SK-N-SH (cell line): ENCODE measurements around the gene ATP11C. TPM values are rescaled to one million over a fixed set of nuclear protein-coding genes. Genes with fewer than 3 reads are reported as not detected.

Source experiments
- CTCF ChIA-PET: fragments of 300-600, 350-600 bp; formaldehyde crosslinking; extraction: SDS; loops from one replicate; lab custom pipeline; 2021; lab: Yijun Ruan, JAX
- POLR2A ChIA-PET: fragments of 350-600 bp; sonication (Branson Sonifier 250); formaldehyde crosslinking; extraction: SDS; loops from one replicate; lab custom pipeline; 2020; ENCODE audit warnings: antibody characterized with exemption, inconsistent platforms; lab: Yijun Ruan, JAX
- DNase-seq: peaks from one replicate; pipeline ENCODE4 v3.0.0; 2012
- H2AFZ ChIP-seq: fragments of 200-600 bp; sonication (generic); 2 replicates; pipeline ENCODE4 v1.8.1; 2016; ENCODE audit warnings: antibody characterized with exemption, mild to moderate bottlenecking, low read depth
- H3F3A ChIP-seq: fragments of 200-600 bp; sonication (generic); replicated peaks from 2 replicates; pipeline ENCODE3; 2016; ENCODE audit warnings: antibody characterized with exemption, mild to moderate bottlenecking; ENCODE audit not compliant: insufficient read depth
- H3K27ac ChIP-seq, 2 experiments: fragments of 200-500 bp in 1 of 2; fragments of 200-600 bp in 1 of 2; sonication (Bioruptor generic) in 1 of 2; sonication (generic), shearing (Covaris generic) in 1 of 2; 2 replicates each; pipeline versions ENCODE4 v1.5.1 to v1.6.1; 2014 to 2016; ENCODE audit warnings: low read depth in 2 of 2, inconsistent platforms in 1 of 2, low read length in 1 of 2, mild to moderate bottlenecking in 1 of 2, mixed read lengths in 1 of 2
- H3K27me3 ChIP-seq: fragments of 200-600 bp; sonication (generic), shearing (Covaris generic); 2 replicates; pipeline ENCODE4 v1.6.1; 2016; ENCODE audit warnings: mixed run types; ENCODE audit not compliant: insufficient read depth
- H3K36me3 ChIP-seq, 2 experiments: fragments of 200-500 bp in 1 of 2; fragments of 200-600 bp in 1 of 2; sonication (Bioruptor generic) in 1 of 2; sonication (generic) in 1 of 2; replicated peaks in 1 of 2; 2 replicates each; pipeline versions ENCODE3 to v1.5.1; 2014 to 2016; ENCODE audit warnings: low read length in 1 of 2, mild to moderate bottlenecking in 1 of 2; ENCODE audit not compliant: insufficient read depth in 2 of 2, control insufficient read depth in 1 of 2
- H3K4me1 ChIP-seq, 2 experiments: fragments of 200-500 bp in 1 of 2; fragments of 200-600 bp in 1 of 2; sonication (Bioruptor generic) in 1 of 2; sonication (generic), shearing (Covaris generic) in 1 of 2; 2 replicates each; pipeline versions ENCODE4 v1.5.1 to v1.6.1; 2014 to 2016; ENCODE audit warnings: low read depth in 1 of 2, low read length in 1 of 2, mixed run types in 1 of 2; ENCODE audit not compliant: insufficient read depth in 2 of 2, control insufficient read depth in 1 of 2
- H3K4me2 ChIP-seq: fragments of 200-600 bp; sonication (generic), shearing (Covaris generic); 2 replicates; pipeline ENCODE4 v1.6.1; 2017; ENCODE audit warnings: mixed run types
- H3K4me3 ChIP-seq, 2 experiments: fragments of 200-500 bp in 1 of 2; fragments of 200-600 bp in 1 of 2; sonication (Bioruptor generic) in 1 of 2; sonication (generic), shearing (Covaris generic) in 1 of 2; 2 replicates each; pipeline versions ENCODE4 v1.5.1 to v1.8.1; 2014 to 2016; ENCODE audit warnings: low read depth in 2 of 2, inconsistent platforms in 1 of 2, low read length in 1 of 2, mild to moderate bottlenecking in 1 of 2, mixed read lengths in 1 of 2, moderate library complexity in 1 of 2
- H3K79me2 ChIP-seq: fragments of 200-600 bp; sonication (generic); 2 replicates; pipeline ENCODE4 v1.8.1; 2017; ENCODE audit warnings: mild to moderate bottlenecking; ENCODE audit not compliant: insufficient read depth
- H3K9ac ChIP-seq: fragments of 200-600 bp; sonication (generic); 2 replicates; pipeline ENCODE4 v1.6.1; 2017; ENCODE audit warnings: mixed run types
- H3K9me2 ChIP-seq: fragments of 200-600 bp; sonication (generic); 2 replicates; pipeline ENCODE4 v1.6.1; 2017; ENCODE audit warnings: mixed run types
- H3K9me3 ChIP-seq: fragments of 200-600 bp; sonication (generic); 2 replicates; pipeline ENCODE4 v1.6.1; 2017; ENCODE audit warnings: mixed run types, mild to moderate bottlenecking, moderate library complexity
- H4K20me1 ChIP-seq: fragments of 200-600 bp; sonication (generic); 2 replicates; pipeline ENCODE4 v1.6.1; 2017; ENCODE audit warnings: mild to moderate bottlenecking, mixed run types; ENCODE audit not compliant: insufficient read depth
- FOSL2 ChIP-seq: IDR thresholded peaks from 2 replicates; pipeline ENCODE4 v1.4.0; 2012; ENCODE audit warnings: low read depth, mild to moderate bottlenecking, moderate library complexity, borderline replicate concordance
- FOXM1 ChIP-seq: IDR thresholded peaks from 2 replicates; pipeline ENCODE4 v1.4.0; 2012; ENCODE audit warnings: low read depth, mild to moderate bottlenecking
- MAX ChIP-seq: IDR thresholded peaks from 2 replicates; pipeline ENCODE4 v1.4.0; 2012; ENCODE audit warnings: low read depth
- MXI1 ChIP-seq: IDR thresholded peaks from 2 replicates; pipeline ENCODE4 v1.6.1; 2012; ENCODE audit warnings: mild to moderate bottlenecking, low read depth, low read length, improper control_type of control experiment
- POLR2AphosphoS5 ChIP-seq: IDR thresholded peaks from 2 replicates; pipeline ENCODE4 v1.6.1; 2012; ENCODE audit warnings: low read depth, low read length
- RFX5 ChIP-seq: IDR thresholded peaks from 2 replicates; pipeline ENCODE4 v1.6.1; 2012; ENCODE audit warnings: mild to moderate bottlenecking, improper control_type of control experiment, low read length
- TAF1 ChIP-seq: IDR thresholded peaks from 2 replicates; pipeline ENCODE4 v1.6.1; 2012; ENCODE audit warnings: low read depth, mild to moderate bottlenecking, low read length, moderate library complexity, borderline replicate concordance
- TEAD4 ChIP-seq: IDR thresholded peaks from 2 replicates; pipeline ENCODE4 v1.4.0; 2012; ENCODE audit warnings: mild to moderate bottlenecking, borderline replicate concordance; ENCODE audit not compliant: insufficient read depth
- ZBTB33 ChIP-seq: IDR thresholded peaks from 2 replicates; pipeline ENCODE4 v1.4.0; 2012; ENCODE audit warnings: low read depth, borderline replicate concordance
- WGBS: methylation state at CpG from one replicate; pipeline ENCODE4 v1.1.6; 2017; ENCODE audit warnings: low lambda C conversion rate; 5-methylcytosine and 5-hydroxymethylcytosine counted together
- polyA plus RNA-seq, 3 experiments: library from polyadenylated mRNA; depleted of rRNA; stranded (reverse); fragments of >200 nt; gene quantifications; 2 replicates each; pipeline ENCODE4 v1.2.3, GENCODE V29; 2012
- TF ChIP-seq, protein P1 (sequence below): IDR thresholded peaks from 2 replicates; pipeline ENCODE4 v1.6.1; 2012; ENCODE audit warnings: mild to moderate bottlenecking, low read depth, low read length, moderate library complexity
- TF ChIP-seq, protein P2 (sequence below): fragments of 150-350 bp; IDR thresholded peaks from 2 replicates; pipeline ENCODE4 v1.6.1; 2016; ENCODE audit warnings: mild to moderate bottlenecking, low read depth, low read length
- TF ChIP-seq, protein P3 (sequence below): IDR thresholded peaks from 2 replicates; pipeline ENCODE4 v1.4.0; 2012; ENCODE audit warnings: low read depth, borderline replicate concordance
- TF ChIP-seq, protein P4 (sequence below): IDR thresholded peaks from 2 replicates; pipeline ENCODE4; 2012

The ATP11C gene
- polyA plus RNA-seq, 1 of the 3 experiments (the other 2 are of a cell fraction), result 18.5 TPM

GRCh38 chrX:139883984-139884383 is 48.9 kb downstream of the ATP11C start:
- Histone ChIP-seq H3F3A (peaks cover 27% of the 10 kb centered on the region), H3K36me3 (peaks cover 0 to 7% of the 10 kb centered on the region in 2 experiments), H3K79me2 (peaks cover 75% of the 10 kb centered on the region), H3K4me1 (peaks cover 4 to 21% of the 10 kb centered on the region in 2 experiments; a peak in 3 of 4 replicates), H3K27ac (no peak overlapping the region), H3K4me2 (no peak overlapping the region), H3K9ac (no peak overlapping the region), H3K4me3 (no peak overlapping the region), H2AFZ (no peak overlapping the region), H3K9me2 (no peaks in the 10 kb centered on the region), H4K20me1 (no peaks in the 10 kb centered on the region), H3K9me3 (no peaks in the 10 kb centered on the region), H3K27me3 (no peaks in the 10 kb centered on the region)
- 73% methylated on average over 1 of the region's 1 CpG for WGBS
- TF ChIP-seq FOXM1 (no peak), POLR2AphosphoS5 (no peak), ZBTB33 (no peak), TAF1 (no peak), FOSL2 (no peak), TEAD4 (no peak), RFX5 (no peak), MXI1 (no peak), MAX (no peak)
- TF ChIP-seq, protein P1, sequence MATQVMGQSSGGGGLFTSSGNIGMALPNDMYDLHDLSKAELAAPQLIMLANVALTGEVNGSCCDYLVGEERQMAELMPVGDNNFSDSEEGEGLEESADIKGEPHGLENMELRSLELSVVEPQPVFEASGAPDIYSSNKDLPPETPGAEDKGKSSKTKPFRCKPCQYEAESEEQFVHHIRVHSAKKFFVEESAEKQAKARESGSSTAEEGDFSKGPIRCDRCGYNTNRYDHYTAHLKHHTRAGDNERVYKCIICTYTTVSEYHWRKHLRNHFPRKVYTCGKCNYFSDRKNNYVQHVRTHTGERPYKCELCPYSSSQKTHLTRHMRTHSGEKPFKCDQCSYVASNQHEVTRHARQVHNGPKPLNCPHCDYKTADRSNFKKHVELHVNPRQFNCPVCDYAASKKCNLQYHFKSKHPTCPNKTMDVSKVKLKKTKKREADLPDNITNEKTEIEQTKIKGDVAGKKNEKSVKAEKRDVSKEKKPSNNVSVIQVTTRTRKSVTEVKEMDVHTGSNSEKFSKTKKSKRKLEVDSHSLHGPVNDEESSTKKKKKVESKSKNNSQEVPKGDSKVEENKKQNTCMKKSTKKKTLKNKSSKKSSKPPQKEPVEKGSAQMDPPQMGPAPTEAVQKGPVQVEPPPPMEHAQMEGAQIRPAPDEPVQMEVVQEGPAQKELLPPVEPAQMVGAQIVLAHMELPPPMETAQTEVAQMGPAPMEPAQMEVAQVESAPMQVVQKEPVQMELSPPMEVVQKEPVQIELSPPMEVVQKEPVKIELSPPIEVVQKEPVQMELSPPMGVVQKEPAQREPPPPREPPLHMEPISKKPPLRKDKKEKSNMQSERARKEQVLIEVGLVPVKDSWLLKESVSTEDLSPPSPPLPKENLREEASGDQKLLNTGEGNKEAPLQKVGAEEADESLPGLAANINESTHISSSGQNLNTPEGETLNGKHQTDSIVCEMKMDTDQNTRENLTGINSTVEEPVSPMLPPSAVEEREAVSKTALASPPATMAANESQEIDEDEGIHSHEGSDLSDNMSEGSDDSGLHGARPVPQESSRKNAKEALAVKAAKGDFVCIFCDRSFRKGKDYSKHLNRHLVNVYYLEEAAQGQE, result no peak
- TF ChIP-seq, protein P2, sequence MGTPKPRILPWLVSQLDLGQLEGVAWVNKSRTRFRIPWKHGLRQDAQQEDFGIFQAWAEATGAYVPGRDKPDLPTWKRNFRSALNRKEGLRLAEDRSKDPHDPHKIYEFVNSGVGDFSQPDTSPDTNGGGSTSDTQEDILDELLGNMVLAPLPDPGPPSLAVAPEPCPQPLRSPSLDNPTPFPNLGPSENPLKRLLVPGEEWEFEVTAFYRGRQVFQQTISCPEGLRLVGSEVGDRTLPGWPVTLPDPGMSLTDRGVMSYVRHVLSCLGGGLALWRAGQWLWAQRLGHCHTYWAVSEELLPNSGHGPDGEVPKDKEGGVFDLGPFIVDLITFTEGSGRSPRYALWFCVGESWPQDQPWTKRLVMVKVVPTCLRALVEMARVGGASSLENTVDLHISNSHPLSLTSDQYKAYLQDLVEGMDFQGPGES, result no peak
- TF ChIP-seq, protein P3, sequence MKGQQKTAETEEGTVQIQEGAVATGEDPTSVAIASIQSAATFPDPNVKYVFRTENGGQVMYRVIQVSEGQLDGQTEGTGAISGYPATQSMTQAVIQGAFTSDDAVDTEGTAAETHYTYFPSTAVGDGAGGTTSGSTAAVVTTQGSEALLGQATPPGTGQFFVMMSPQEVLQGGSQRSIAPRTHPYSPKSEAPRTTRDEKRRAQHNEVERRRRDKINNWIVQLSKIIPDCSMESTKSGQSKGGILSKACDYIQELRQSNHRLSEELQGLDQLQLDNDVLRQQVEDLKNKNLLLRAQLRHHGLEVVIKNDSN, result no peak
- TF ChIP-seq, protein P4, sequence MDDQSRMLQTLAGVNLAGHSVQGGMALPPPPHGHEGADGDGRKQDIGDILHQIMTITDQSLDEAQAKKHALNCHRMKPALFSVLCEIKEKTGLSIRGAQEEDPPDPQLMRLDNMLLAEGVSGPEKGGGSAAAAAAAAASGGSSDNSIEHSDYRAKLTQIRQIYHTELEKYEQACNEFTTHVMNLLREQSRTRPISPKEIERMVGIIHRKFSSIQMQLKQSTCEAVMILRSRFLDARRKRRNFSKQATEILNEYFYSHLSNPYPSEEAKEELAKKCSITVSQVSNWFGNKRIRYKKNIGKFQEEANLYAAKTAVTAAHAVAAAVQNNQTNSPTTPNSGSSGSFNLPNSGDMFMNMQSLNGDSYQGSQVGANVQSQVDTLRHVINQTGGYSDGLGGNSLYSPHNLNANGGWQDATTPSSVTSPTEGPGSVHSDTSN, result no peak
- no peak for DNase-seq
- ChIA-PET POLR2A (no interaction called here), CTCF (interaction anchor here (1.3 kb wide), 1 partner anchor 12 kb away, joined by 3 read pairs; no protein-coding TSS in a partner anchor)
